ENCODE results near the gene FBP2.

- TF ChIP-seq CTCF (conservative IDR thresholded peaks at IDR 0.05; ENCODE audit: low read depth, low read length) (no peak), SMC3 (IDR thresholded peaks at IDR 0.05; ENCODE audit: low read depth, low read length) (no peak), USF2 (IDR thresholded peaks at IDR 0.05; ENCODE audit: low read depth, low read length) (no peak), RFX5 (IDR thresholded peaks at IDR 0.05; ENCODE audit: low read depth, low read length) (no peak), POLR2A (IDR thresholded peaks at IDR 0.05; ENCODE audit: low read depth, low read length) (no peak), BHLHE40 (IDR thresholded peaks at IDR 0.05; ENCODE audit: low read depth, low read length) (no peak), ELK1 (IDR thresholded peaks at IDR 0.05; ENCODE audit: borderline replicate concordance, low read depth, low read length) (no peak), CEBPB (IDR thresholded peaks at IDR 0.05; ENCODE audit: low read depth, low read length) (no peak)
Observed at GRCh38 chr9:94625835-94626234, 32.2 kb upstream of the FBP2 start.

Data from IMR-90 (cell line).